GM21447 (cell line): Measurements from ENCODE around the gene DCXR.

Experiments used
- ATAC-seq: cut with Tn5 transposase; IDR thresholded peaks from one replicate; pipeline ENCODE4 v1.9.1; 2021; ENCODE audit not compliant: unreplicated experiment

DCXR gene

DNA sequence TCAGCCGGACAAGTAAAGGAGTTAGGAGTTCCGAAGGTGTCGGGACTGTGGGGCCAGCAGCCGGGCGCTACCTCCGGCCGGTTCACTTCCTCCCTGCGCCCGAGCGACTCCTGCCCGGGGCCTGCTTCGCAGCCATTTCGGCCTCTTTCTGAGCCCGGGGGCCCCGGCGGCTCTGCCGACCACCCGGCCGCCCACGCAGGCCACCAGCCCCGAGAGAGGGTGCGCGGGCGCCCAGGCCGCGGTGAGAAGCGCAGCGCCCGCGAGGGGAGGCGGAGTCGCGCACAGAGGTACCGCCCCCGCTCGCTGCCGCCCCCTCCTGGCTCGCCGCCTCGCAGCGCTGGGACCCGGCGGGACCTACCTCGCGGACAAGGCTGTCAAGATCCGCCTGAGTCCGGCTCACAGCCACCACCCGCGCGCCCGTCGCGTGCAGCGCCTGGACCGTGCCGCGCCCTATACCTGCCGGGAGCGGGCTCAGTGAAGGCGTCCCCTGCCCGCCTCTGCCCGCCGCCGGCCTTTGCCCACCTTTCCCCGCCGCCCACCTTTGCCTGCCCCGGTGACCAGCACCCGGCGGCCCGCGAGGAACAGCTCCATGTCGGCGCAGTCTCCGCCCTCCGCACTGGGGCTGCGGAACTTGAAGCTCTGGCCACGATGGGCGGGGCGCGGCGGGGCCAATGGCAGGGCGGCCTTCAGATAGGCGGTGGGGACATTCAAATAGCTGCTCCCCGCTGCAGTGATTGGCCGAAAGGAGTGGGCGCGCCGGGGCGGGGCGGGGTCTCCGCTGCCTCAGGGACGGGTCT lies at the start of gene DCXR:
Gene DCXR, minus strand, starts transcription at position 606 of the 797 bp plus-strand sequence. Its CDS starts 15 bp downstream, at position 591.
- ATAC-seq, result peak; percentile 91

- no peak for ATAC-seq
These were observed 48.7 kb upstream of the DCXR start for GRCh38 chr17:82085931-82086764.

GRCh38 chr17:82085031-82085861 lies 47.7 kb upstream of the DCXR start:
- ATAC-seq, result no peak

DNA sequence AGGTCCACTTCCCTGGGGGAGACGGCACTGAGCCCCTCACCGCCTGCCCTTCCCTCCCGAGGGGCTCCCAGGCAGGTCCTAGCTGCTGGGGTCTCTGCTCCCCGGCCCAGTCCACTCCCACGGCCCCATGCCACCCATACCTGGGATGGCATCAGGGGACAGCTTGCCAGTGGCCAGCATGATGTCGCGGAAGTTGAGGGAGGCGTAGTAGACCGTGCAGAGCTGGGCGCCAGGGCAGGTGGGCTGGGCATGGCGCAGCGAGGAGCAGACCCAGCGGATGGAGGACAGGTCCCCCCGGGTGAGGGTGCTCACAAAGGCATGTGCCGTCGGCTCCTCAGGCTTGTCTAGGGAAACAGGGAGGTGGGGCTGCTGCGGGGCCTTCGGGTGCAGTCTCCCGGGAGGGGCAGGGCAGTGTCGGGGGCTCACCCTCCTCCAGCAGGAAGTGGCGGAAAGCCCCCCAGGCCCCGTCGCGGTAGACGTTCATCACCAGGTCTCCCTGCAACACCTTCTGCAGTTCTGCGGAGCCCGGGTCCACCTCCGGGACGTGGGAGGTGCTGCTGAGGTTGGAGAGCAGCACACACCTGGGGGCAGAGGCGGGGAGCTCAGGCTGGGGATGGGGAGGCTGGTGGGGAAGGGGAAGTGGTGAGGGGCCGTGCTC lies 47.0 kb upstream of the DCXR start:
- no peak for ATAC-seq

- ATAC-seq, result no peak
These were observed 46.2 kb upstream of the DCXR start for GRCh38 chr17:82083533-82084359.

- ATAC-seq, result no peak
These were observed 45.5 kb upstream of the DCXR start for GRCh38 chr17:82083009-82083408.

GRCh38 chr17:82082456-82082855 lies 45.0 kb upstream of the DCXR start:
- no peak for ATAC-seq

- ATAC-seq, result no peak
These were observed 44.5 kb upstream of the DCXR start for GRCh38 chr17:82081966-82082365.

- ATAC-seq, result no peak
These were observed 44.0 kb upstream of the DCXR start for GRCh38 chr17:82081546-82081945.

DNA sequence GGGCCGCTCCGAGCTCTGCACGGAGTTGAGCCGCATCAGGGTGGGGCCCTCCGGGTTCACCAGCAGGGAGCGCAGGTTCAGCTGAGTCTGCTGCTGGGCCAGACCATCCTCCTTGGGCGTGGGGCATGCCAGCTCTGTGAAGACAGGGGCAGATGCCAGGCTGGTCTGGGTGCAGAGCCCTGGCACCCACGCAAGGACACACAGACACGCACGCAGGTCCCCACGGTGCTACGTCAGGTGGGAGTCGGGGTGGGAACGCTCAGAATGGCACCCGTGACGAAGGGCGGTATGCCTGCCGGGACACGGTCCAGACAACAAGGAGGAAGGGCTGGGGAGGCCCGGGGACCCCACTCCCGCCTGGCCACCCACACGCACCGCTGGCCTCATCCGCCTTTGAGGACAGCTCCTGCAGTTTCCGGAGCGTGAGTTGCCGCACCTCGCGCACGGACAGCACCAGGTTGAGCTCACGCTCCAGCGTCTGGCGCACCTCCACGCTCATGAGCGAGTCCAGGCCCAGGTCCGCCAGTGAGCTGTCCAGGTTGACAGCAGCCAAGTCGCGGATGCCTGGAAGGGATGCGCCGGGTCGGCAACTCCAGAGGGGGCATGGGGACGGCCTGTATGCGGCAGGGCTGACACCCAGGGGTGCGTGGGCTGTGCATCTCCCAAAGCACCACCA lies 43.4 kb upstream of the DCXR start:
- ATAC-seq, result no peak

- ATAC-seq, result no peak
These were observed 42.7 kb upstream of the DCXR start for GRCh38 chr17:82080048-82080788.

DNA sequence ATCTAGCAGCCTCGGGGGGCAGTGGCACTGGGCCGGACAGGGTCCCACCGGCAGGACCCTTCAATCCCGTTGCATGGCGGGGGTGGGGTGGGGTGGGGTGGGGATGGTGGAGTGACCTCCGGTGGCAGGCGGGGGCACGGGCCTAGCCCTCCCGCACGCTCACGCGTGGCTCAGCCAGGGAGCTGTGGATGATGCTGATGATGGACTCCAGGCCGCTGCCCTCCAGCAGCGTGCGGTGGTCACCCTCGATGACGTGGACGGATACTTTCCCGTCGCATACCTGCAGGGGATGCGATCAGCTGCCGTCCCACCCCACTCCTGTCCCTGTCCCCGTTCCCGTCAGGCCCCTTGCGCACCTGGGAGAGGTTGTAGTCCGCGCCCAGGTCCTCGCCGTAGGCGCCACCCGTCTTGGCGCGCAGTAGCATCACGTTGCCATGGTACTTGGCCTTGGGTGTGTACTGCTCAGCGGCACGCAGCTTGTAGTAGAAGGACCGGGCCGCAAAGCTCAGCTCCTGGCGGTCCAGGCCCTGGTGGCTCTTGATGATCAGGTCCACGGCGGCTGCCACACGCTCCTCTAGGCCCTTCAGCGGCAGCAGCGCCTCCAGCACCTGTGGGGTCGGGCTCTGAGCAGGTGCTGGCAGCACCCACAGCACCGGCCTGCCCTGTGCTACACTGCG lies 41.6 kb upstream of the DCXR start:
- ATAC-seq, result no peak

DNA sequence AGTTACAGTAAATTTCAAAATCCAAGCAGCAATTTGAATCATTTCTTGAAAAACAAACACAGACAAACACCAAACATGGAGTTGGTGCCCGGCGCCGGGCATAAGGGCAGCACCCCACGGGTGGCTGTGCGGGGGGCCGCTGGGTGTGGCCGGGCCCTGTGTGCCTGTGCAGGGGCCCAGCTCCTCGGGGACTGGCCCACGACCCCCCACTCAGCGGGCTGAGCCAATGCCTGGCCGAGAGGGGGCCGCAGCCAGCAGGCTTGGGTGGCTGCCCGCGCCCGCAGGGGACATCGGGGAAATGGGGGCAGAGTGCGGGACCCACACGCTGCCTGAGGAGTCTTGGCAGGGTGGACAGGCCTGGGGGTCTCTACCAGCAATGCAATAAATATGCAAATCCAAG lies 40.9 kb upstream of the DCXR start:
- ATAC-seq, result no peak

DNA sequence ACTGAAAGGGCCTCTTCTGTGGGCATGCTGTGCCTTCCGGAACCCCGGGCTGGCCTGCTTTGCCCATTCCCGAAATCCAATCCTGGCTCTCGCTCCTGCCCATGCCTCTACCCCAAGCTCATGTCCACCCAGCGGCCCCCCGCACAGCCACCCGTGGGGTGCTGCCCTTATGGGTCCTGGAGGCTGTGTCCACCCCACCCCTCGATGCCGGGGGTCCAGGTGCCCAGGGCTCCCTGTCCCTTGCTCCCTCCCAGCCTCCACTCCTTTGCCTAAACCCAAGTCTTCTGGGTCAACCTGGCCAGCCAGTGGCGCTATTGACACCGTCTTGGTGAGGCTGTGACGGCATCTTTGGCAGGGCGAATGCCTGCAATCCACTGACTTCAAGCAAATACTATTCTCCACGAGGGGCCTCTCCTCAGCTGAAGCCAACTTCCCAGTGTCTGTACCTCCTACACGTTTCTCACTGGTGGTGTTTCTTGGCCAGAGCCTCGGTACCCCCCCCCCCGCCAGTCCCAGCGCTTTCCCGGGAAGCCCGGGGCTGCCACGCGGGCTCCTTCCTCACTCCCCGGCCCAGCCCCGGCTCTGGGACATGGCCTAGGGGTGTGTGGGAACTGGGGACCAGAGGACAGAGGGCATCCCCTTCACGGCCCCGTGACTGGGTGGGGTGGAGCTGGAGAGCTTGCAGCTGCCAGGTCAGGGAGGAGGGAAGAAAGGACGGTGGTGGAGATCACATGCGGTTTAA lies 40.3 kb upstream of the DCXR start:
- no peak for ATAC-seq

- ATAC-seq, result no peak
These were observed 39.5 kb upstream of the DCXR start for GRCh38 chr17:82076785-82077591.

GRCh38 chr17:82076018-82076784 lies 38.7 kb upstream of the DCXR start:
- ATAC-seq, result no peak
